ENCODE results near the gene STIM2. TPM values are rescaled to one million over a fixed set of nuclear protein-coding genes. Genes with fewer than 3 reads are reported as not detected.

The STIM2 gene
- total RNA-seq, 1 experiment from 2014 or later = 59.0 TPM

- Histone ChIP-seq H3K9me3 (ENCODE audit: low read depth, low read length, poor library complexity, severe bottlenecking) (no peaks in the 10 kb centered on the region), H3K27me3 (replicated peaks; ENCODE audit: insufficient read depth, low read depth, low read length, poor library complexity) (no peaks in the 10 kb centered on the region), H3K27ac (ENCODE audit: low read depth, low read length, poor library complexity, severe bottlenecking) (no peak overlapping the region), H3K36me3 (ENCODE audit: insufficient read depth, low read length, poor library complexity, severe bottlenecking) (peaks cover 7% of the 10 kb centered on the region), H3K4me1 (ENCODE audit: insufficient read depth, low read length, poor library complexity, severe bottlenecking) (peaks cover 27% of the 10 kb centered on the region), H3K4me3 (ENCODE audit: low read depth, low read length, poor library complexity, severe bottlenecking) (no peak overlapping the region)
- POLR2A ChIA-PET (ENCODE audit: low non-redundant PET) = no interaction called here
- CTCF ChIA-PET = no interaction called here
- intact Hi-C loops (cut with micrococcal nuclease; ENCODE audit: unreplicated experiment) = loop anchor here (2.0 to 10.0 kb wide), 4 partner anchors 151 to 687 kb away; partner anchors contain the start of genes RBPJ and STIM2
- no peak for DNase-seq (ENCODE audit: low spot score)
- TF ChIP-seq EZH2 (IDR thresholded peaks at IDR 0.05; ENCODE audit: borderline replicate concordance, low read depth, low read length, poor library complexity, severe bottlenecking) (no peak), CTCF (conservative IDR thresholded peaks at IDR 0.05; ENCODE audit: low read depth, low read length) (no peak)
- no TSS peak for BruUV-seq (replicated peaks)
Observed at GRCh38 chr4:27011401-27011800, 150.8 kb downstream of the STIM2 start.

- ChIA-PET CTCF (interaction anchor here (0.6 kb wide), 1 partner anchor 15 kb away, joined by 3 read pairs; no protein-coding TSS in a partner anchor), POLR2A (ENCODE audit: low non-redundant PET) (no interaction called here)
- Histone ChIP-seq H3K4me3 (ENCODE audit: low read depth, low read length, poor library complexity, severe bottlenecking) (no peak overlapping the region), H3K27me3 (replicated peaks; ENCODE audit: insufficient read depth, low read depth, low read length, poor library complexity) (no peaks in the 10 kb centered on the region), H3K4me1 (ENCODE audit: insufficient read depth, low read length, poor library complexity, severe bottlenecking) (peaks cover 10% of the 10 kb centered on the region), H3K36me3 (ENCODE audit: insufficient read depth, low read length, poor library complexity, severe bottlenecking) (peaks cover 7% of the 10 kb centered on the region), H3K9me3 (ENCODE audit: low read depth, low read length, poor library complexity, severe bottlenecking) (no peaks in the 10 kb centered on the region), H3K27ac (ENCODE audit: low read depth, low read length, poor library complexity, severe bottlenecking) (no peak overlapping the region)
- TF ChIP-seq CTCF (conservative IDR thresholded peaks at IDR 0.05; ENCODE audit: low read depth, low read length) (no peak), EZH2 (IDR thresholded peaks at IDR 0.05; ENCODE audit: borderline replicate concordance, low read depth, low read length, poor library complexity, severe bottlenecking) (no peak)
- intact Hi-C loops (cut with micrococcal nuclease; ENCODE audit: unreplicated experiment) = loop anchor here (5.0 to 10.0 kb wide), 2 partner anchors 291 to 688 kb away; partner anchors contain the start of gene RBPJ
- BruUV-seq (replicated peaks) = no TSS peak
- no peak for DNase-seq (ENCODE audit: low spot score)
Observed at GRCh38 chr4:27013012-27013411, 152.4 kb downstream of the STIM2 start.

- POLR2A ChIA-PET (ENCODE audit: low non-redundant PET) = no interaction called here
- no peak for DNase-seq (ENCODE audit: low spot score)
- CTCF ChIA-PET = no interaction called here
- H3K27ac ChIP-seq (ENCODE audit: low read depth, low read length, poor library complexity, severe bottlenecking) = no peak overlapping the region
- H3K9me3 ChIP-seq (ENCODE audit: low read depth, low read length, poor library complexity, severe bottlenecking) = no peaks in the 10 kb centered on the region
- H3K27me3 ChIP-seq (replicated peaks; ENCODE audit: insufficient read depth, low read depth, low read length, poor library complexity) = no peaks in the 10 kb centered on the region
- H3K4me1 ChIP-seq (ENCODE audit: insufficient read depth, low read length, poor library complexity, severe bottlenecking) = no peaks in the 10 kb centered on the region
- H3K36me3 ChIP-seq (ENCODE audit: insufficient read depth, low read length, poor library complexity, severe bottlenecking) = peaks cover 11% of the 10 kb centered on the region
- intact Hi-C loops (cut with micrococcal nuclease; ENCODE audit: unreplicated experiment) = loop anchor here (10.0 kb wide), 1 partner anchor 692 kb away; the partner anchor contains the start of gene RBPJ
- TF ChIP-seq EZH2 (IDR thresholded peaks at IDR 0.05; ENCODE audit: borderline replicate concordance, low read depth, low read length, poor library complexity, severe bottlenecking) = no peak
- TF ChIP-seq CTCF (conservative IDR thresholded peaks at IDR 0.05; ENCODE audit: low read depth, low read length) = no peak
- no TSS peak for BruUV-seq (replicated peaks)
- H3K4me3 ChIP-seq (ENCODE audit: low read depth, low read length, poor library complexity, severe bottlenecking) = no peak overlapping the region
Observed at GRCh38 chr4:27016551-27016950, 155.9 kb downstream of the STIM2 start.
